ENCODE data around the gene PLPP4.

PLPP4 gene

GRCh38 chr10:120599200-120599724, 142.2 kb downstream of the PLPP4 start:
- ATAC-seq, result no peak
- TF ChIP-seq PPARA (CRISPR knock-in tag; IDR thresholded peaks at IDR 0.05; ENCODE audit: borderline replicate concordance), result no peak
- no peak for TF ChIP-seq SNAI2 (CRISPR knock-in tag; IDR thresholded peaks at IDR 0.05)
- TF ChIP-seq CREB5 (CRISPR knock-in tag; IDR thresholded peaks at IDR 0.05; ENCODE audit: low read depth), result no peak
- TF ChIP-seq BACH2 (CRISPR knock-in tag; IDR thresholded peaks at IDR 0.05; ENCODE audit: borderline replicate concordance), result no peak
- TF ChIP-seq ZNF8 (CRISPR knock-in tag; IDR thresholded peaks at IDR 0.05), result no peak
- TF ChIP-seq OSR1 (CRISPR knock-in tag; IDR thresholded peaks at IDR 0.05), result no peak
- TF ChIP-seq PATZ1 (CRISPR knock-in tag; IDR thresholded peaks at IDR 0.05; ENCODE audit: borderline replicate concordance), result no peak

GRCh38 chr10:120600871-120601649, 144.0 kb downstream of the PLPP4 start:
- TF ChIP-seq ZNF8 (CRISPR knock-in tag; IDR thresholded peaks at IDR 0.05) (no peak), TCF4 (CRISPR knock-in tag; IDR thresholded peaks at IDR 0.05; ENCODE audit: borderline replicate concordance) (no peak), ISL1 (CRISPR knock-in tag; IDR thresholded peaks at IDR 0.05) (no peak), ZC3H10 (CRISPR knock-in tag; IDR thresholded peaks at IDR 0.05) (no peak), ZFP3 (CRISPR knock-in tag; IDR thresholded peaks at IDR 0.05) (no peak), ZFP30 (CRISPR knock-in tag; IDR thresholded peaks at IDR 0.05) (no peak), ESRRG (CRISPR knock-in tag; IDR thresholded peaks at IDR 0.05) (no peak), ZNF565 (CRISPR knock-in tag; conservative IDR thresholded peaks at IDR 0.05; ENCODE audit: low read depth) (no peak), ZNF70 (CRISPR knock-in tag; IDR thresholded peaks at IDR 0.05) (no peak), PPARA (CRISPR knock-in tag; IDR thresholded peaks at IDR 0.05; ENCODE audit: borderline replicate concordance) (no peak), ARNTL (CRISPR knock-in tag; IDR thresholded peaks at IDR 0.05; ENCODE audit: borderline replicate concordance, low read depth) (no peak), CREB5 (CRISPR knock-in tag; IDR thresholded peaks at IDR 0.05; ENCODE audit: low read depth) (no peak), SNAI2 (CRISPR knock-in tag; IDR thresholded peaks at IDR 0.05) (no peak), CSDC2 (CRISPR knock-in tag; IDR thresholded peaks at IDR 0.05) (no peak), TOX (CRISPR knock-in tag; IDR thresholded peaks at IDR 0.05; ENCODE audit: borderline replicate concordance) (no peak), PATZ1 (CRISPR knock-in tag; IDR thresholded peaks at IDR 0.05; ENCODE audit: borderline replicate concordance) (no peak)
- peak; percentile 91 for ATAC-seq

GRCh38 chr10:120601999-120602398, 145.0 kb downstream of the PLPP4 start:
- no peak for ATAC-seq
- TF ChIP-seq TCF4 (CRISPR knock-in tag; IDR thresholded peaks at IDR 0.05; ENCODE audit: borderline replicate concordance), result no peak
- TF ChIP-seq TSHZ2 (CRISPR knock-in tag; IDR thresholded peaks at IDR 0.05), result no peak

All from SK-N-SH treated with all-trans-retinoic acid at 6 μM for 48 hours (cell line).